CD4-positive, alpha-beta T cell (primary cell): ENCODE measurements around the gene EPS8L3. TPM values are rescaled to one million over a fixed set of nuclear protein-coding genes. Genes with fewer than 3 reads are reported as not detected.

Experiments used
- ATAC-seq: fragments of 200-7000 bp; cut with Tn5 transposase; one replicate; pipeline ENCODE4 v1.10.0; 2022; ENCODE audit warnings: mild to moderate bottlenecking; ENCODE audit not compliant: poor library complexity
- CTCF ChIA-PET: fragments of 350-600 bp; sonication (Branson Sonifier 250); formaldehyde crosslinking; loops from one replicate; lab custom pipeline; 2021; ENCODE audit warnings: antibody characterized with exemption, inconsistent platforms; lab: Charles Lee
- POLR2A ChIA-PET: fragments of 350-600 bp; sonication (Branson Sonifier 250); formaldehyde crosslinking; loops from one replicate; lab custom pipeline; 2021; ENCODE audit warnings: antibody characterized with exemption, inconsistent platforms; lab: Charles Lee
- DNase-seq, 14 experiments: peaks; one replicate each; pipeline ENCODE4 v3.0.0-alpha.2; 2013 to 2020; ENCODE audit warnings: mixed read lengths in 2 of 14
- H3K27ac ChIP-seq, 2 donors: one replicate each; pipeline versions ENCODE4 v1.5.1 to v1.7.0; 2013; ENCODE audit warnings: low read length in 2 of 2, low read depth in 1 of 2, mild to moderate bottlenecking in 1 of 2
- H3K27me3 ChIP-seq, 2 experiments: 1 replicate in 1 of 2; 2 replicates in 1 of 2; pipeline versions ENCODE4 v1.6.1 to v1.7.0; 2013; ENCODE audit warnings: low read length in 2 of 2, control low read depth in 1 of 2, mild to moderate bottlenecking in 1 of 2, moderate library complexity in 1 of 2; ENCODE audit not compliant: insufficient read depth in 2 of 2, control insufficient read depth in 1 of 2
- H3K36me3 ChIP-seq: one replicate; pipeline ENCODE4 v1.6.1; 2013; ENCODE audit warnings: low read length, control low read depth; ENCODE audit not compliant: insufficient read depth
- H3K4me1 ChIP-seq: one replicate; pipeline ENCODE4 v1.6.1; 2013; ENCODE audit warnings: low read length, control low read depth; ENCODE audit not compliant: insufficient read depth
- H3K4me3 ChIP-seq: one replicate; pipeline ENCODE4 v1.5.1; 2013; ENCODE audit warnings: mild to moderate bottlenecking, low read length, moderate library complexity
- H3K9me3 ChIP-seq, 2 experiments: 1 replicate in 1 of 2; 2 replicates in 1 of 2; pipeline versions ENCODE4 v1.6.1 to v1.7.0; 2013; ENCODE audit warnings: low read length in 2 of 2, mild to moderate bottlenecking in 2 of 2, control low read depth in 1 of 2, moderate library complexity in 1 of 2; ENCODE audit not compliant: control insufficient read depth in 1 of 2, insufficient read depth in 1 of 2
- H3K27ac Mint-ChIP-seq: one replicate; pipeline ENCODE4 v1.8.0; 2020; ENCODE audit warnings: mixed read lengths
- H3K27me3 Mint-ChIP-seq: one replicate; pipeline ENCODE4 v1.8.0; 2021; ENCODE audit warnings: mixed read lengths
- H3K36me3 Mint-ChIP-seq: one replicate; pipeline ENCODE4 v1.8.0; 2021; ENCODE audit warnings: low read depth, mixed read lengths
- H3K4me1 Mint-ChIP-seq: one replicate; pipeline ENCODE4 v1.8.0; 2021; ENCODE audit warnings: low read depth, mixed read lengths
- H3K4me3 Mint-ChIP-seq: one replicate; pipeline ENCODE4 v1.8.0; 2020; ENCODE audit warnings: mild to moderate bottlenecking, mixed read lengths
- H3K9me3 Mint-ChIP-seq: one replicate; pipeline ENCODE4 v1.8.0; 2020; ENCODE audit warnings: mixed read lengths
- CTCF ChIP-seq: fragments of 200-600 bp; IDR thresholded peaks from one replicate; pipeline ENCODE4 v1.8.0; 2022; ENCODE audit warnings: antibody characterized with exemption, mild to moderate bottlenecking
- intact Hi-C, 2 experiments: fragments of 100-400 bp; cut with DNase I in 1 of 2; cut with micrococcal nuclease in 1 of 2; formaldehyde crosslinking; loops; one replicate each; pipeline versions ENCODE4 v1.15.1 to v1.9.0; 2023 to 2025; cut with DNase I, micrococcal nuclease
- total RNA-seq, 174 experiments: library from RNA in 2 of 174; stranded (reverse) in 2 of 174; gene quantifications; one replicate each; pipeline ENCODE4 v1.2.3 and lab custom pipeline; 2021 to 2026

EPS8L3 gene
- total RNA-seq, 2 experiments from 2014 or later = not detected

DNA sequence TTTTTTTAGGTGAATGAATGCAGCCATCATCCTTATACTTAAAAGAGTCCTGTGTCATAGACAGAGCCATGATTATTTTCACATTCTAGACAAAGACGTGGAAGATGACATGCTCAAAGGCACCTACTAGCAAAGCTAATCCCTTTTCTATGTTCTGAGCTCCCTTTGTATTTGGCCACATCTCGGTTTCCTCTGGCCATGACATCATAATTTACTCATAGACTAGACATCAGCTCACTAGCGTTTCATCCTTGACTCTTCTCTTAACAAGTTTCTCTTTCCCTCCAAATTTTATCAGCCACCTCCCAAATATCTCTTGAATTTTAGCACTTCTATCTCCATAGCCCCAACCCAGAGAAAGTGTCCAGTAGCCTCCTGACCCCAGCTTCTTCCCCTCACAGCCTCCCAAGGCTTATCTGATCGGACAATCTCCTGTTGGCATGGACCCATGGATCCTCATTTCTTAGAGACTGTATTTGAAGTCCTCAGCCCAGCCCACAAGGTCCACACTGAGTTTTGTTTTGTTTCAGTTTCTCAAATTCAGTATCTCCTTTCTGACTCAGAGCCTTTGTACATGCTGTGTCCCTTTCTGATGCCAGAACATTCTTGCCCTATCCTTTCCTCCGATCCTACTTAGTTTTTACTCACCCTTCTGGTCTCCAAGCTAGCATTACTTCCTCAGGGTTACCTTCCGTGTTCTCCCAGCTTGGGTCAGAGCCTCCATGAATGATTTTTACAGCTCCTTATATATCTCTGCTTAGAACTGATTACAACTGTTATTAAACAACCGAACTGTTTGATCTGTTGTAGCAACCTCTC lies 33.0 kb upstream of the EPS8L3 start:
- Histone ChIP-seq H3K4me1 (peaks cover 78% of the 10 kb centered on the region), H3K4me3 (no peak overlapping the region), H3K9me3 (no peaks in the 10 kb centered on the region), H3K27ac (no peak overlapping the region), H3K36me3 (no peaks in the 10 kb centered on the region), H3K27me3 (no peaks in the 10 kb centered on the region)
- peaks cover 78% of the 10 kb centered on the region for H3K4me1 Mint-ChIP-seq
- no peaks in the 10 kb centered on the region for H3K27me3 Mint-ChIP-seq
- no peak for TF ChIP-seq CTCF
- ChIA-PET CTCF (no interaction called here), POLR2A (interaction anchor here (1.2 to 1.3 kb wide), 2 partner anchors 12 to 187 kb away, joined by 3 read pairs; partner anchors contain the start of gene AHCYL1)
- H3K36me3 Mint-ChIP-seq = no peaks in the 10 kb centered on the region
- no peak overlapping the region for H3K4me3 Mint-ChIP-seq
- intact Hi-C loops = no loop called here
- H3K27ac Mint-ChIP-seq = peak overlapping the region; percentile 7
- ATAC-seq = no peak
- no peaks in the 10 kb centered on the region for H3K9me3 Mint-ChIP-seq
- peak in 1 of 14 experiments; percentile 4 for DNase-seq

GRCh38 chr1:109794319-109795132 lies 30.8 kb upstream of the EPS8L3 start:
- Histone ChIP-seq H3K27ac (no peak overlapping the region), H3K36me3 (no peaks in the 10 kb centered on the region), H3K4me1 (peaks cover 86% of the 10 kb centered on the region), H3K27me3 (no peaks in the 10 kb centered on the region), H3K4me3 (no peak overlapping the region), H3K9me3 (no peaks in the 10 kb centered on the region)
- DNase-seq (peak in 1 of 14 experiments; percentile 31), ATAC-seq (no peak)
- POLR2A ChIA-PET = no interaction called here
- no peak overlapping the region for H3K4me3 Mint-ChIP-seq
- intact Hi-C loops = loop anchor here in 1 of 2 experiments (5.0 kb wide), 1 partner anchor 113 kb away; no protein-coding TSS in a partner anchor
- H3K27me3 Mint-ChIP-seq = no peaks in the 10 kb centered on the region
- peaks cover 78% of the 10 kb centered on the region for H3K4me1 Mint-ChIP-seq
- no peak for TF ChIP-seq CTCF
- no peaks in the 10 kb centered on the region for H3K9me3 Mint-ChIP-seq
- H3K27ac Mint-ChIP-seq = no peak overlapping the region
- no peaks in the 10 kb centered on the region for H3K36me3 Mint-ChIP-seq
- CTCF ChIA-PET = no interaction called here

GRCh38 chr1:109793486-109794318 lies 30.0 kb upstream of the EPS8L3 start:
- no peaks in the 10 kb centered on the region for H3K9me3 ChIP-seq
- H3K36me3 ChIP-seq = no peaks in the 10 kb centered on the region
- no peaks in the 10 kb centered on the region for H3K27me3 Mint-ChIP-seq
- no peaks in the 10 kb centered on the region for H3K9me3 Mint-ChIP-seq
- H3K27me3 ChIP-seq = no peaks in the 10 kb centered on the region
- H3K36me3 Mint-ChIP-seq = no peaks in the 10 kb centered on the region
- peak overlapping the region; percentile 45 for H3K27ac Mint-ChIP-seq
- intact Hi-C loops = loop anchor here in 1 of 2 experiments (5.0 kb wide), 1 partner anchor 114 kb away; no protein-coding TSS in a partner anchor
- DNase-seq = peak in 9 of 14 experiments; percentile 33 to 71 (median 42)
- peaks cover 86% of the 10 kb centered on the region for H3K4me1 ChIP-seq
- H3K4me1 Mint-ChIP-seq = peaks cover 81% of the 10 kb centered on the region
- no peak overlapping the region for H3K4me3 Mint-ChIP-seq
- POLR2A ChIA-PET = interaction anchor here (1.4 to 3.7 kb wide), 2 partner anchors 8 to 191 kb away, joined by 4 to 52 read pairs; partner anchors contain the start of gene AHCYL1
- H3K4me3 ChIP-seq = no peak overlapping the region
- CTCF ChIA-PET = interaction anchor here (0.5 to 2.1 kb wide), 2 partner anchors 54 to 191 kb away, joined by 3 to 11 read pairs; partner anchors contain the start of gene AHCYL1
- ATAC-seq = peak; percentile 43
- TF ChIP-seq CTCF = no peak
- peak overlapping the region in 1 of 2 donors; percentile 37 for H3K27ac ChIP-seq
